NCI-H1436 treated with DMSO at 0.1 percent for 48 hours (cell line): Measurements from ENCODE around the gene CYB5RL.

ENCODE experiments used
- DNase-seq: peaks from one replicate; lab custom pipeline; 2025; lab: John Stamatoyannopoulos, UW

CYB5RL gene

DNA sequence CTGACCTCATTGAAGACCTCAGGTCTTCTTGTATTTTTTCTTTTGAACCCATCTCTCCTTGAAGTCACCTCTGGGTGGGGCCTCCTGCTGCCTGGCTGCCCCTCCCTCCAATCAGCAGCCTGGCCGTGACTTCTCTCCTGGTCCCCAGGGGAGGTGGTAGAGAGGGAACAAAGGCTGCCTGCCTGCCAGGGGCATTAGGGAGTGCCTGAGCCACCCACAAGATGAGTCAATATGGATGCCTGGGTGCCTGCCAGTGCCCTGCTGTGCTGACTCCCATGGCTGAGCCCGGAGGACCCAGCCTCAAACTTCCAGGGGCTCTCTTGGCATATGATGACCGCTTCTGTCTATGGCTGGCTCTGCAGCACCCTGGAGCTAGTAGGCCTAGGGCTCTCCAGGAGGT lies 41.8 kb downstream of the CYB5RL start:
- no peak for DNase-seq

DNA sequence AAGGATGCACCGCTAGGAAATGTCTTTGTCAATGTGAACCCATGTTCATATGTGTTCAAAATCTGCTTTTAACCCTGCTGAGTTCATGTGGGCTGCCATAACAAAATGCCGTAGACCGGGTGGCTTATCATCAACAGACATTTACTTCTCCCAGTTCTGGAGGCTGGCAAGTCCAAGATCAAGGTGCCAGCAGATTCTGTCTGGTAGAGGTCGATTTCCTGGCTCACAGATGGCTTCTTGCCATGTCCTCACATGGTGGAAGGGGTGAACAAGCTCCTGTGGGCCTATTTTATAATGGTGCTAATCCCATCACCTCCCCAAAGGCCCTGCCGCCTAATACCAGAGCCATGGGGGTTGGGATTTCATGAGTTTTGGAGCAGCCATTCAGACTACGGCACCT lies 42.4 kb downstream of the CYB5RL start:
- DNase-seq = no peak

DNA sequence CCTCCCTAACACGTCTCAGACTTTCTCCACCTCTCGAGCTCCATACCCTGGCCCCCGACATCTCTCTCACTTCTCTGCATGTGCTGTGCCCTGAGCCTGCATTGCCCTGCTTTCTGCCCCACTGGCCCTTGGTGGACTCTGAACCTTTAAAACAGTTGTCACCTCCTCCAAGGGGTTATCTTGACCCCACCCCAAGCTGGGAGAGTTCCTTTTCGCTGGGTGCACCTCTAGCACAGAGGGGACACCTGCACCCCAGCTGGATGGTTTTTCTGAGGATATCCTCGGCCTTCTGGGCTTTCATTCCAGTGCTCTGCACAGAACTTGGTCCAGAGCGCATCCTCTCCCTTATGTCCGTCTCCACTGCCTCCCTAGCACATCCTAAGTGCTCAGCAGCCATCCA lies 42.8 kb downstream of the CYB5RL start:
- no peak for DNase-seq

DNA sequence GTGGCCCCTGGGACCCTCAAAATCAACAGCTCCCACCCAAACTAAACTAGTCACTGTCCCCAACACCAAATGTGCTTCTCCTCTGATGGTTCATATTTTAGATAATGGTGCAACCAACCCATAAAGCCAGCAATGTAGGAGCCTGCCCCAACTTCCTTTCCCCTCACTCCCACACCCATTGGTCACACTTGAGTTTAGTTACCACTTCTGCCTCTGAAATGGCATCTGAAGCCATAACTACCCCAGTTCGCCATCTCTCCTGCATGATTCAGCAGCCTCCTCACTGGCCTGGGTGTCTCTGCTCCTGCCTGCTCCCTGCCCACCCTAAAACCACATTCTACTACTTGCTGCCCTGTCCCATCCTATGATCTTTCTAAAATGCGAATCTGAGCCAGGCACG lies 43.6 kb downstream of the CYB5RL start:
- no peak for DNase-seq

DNA sequence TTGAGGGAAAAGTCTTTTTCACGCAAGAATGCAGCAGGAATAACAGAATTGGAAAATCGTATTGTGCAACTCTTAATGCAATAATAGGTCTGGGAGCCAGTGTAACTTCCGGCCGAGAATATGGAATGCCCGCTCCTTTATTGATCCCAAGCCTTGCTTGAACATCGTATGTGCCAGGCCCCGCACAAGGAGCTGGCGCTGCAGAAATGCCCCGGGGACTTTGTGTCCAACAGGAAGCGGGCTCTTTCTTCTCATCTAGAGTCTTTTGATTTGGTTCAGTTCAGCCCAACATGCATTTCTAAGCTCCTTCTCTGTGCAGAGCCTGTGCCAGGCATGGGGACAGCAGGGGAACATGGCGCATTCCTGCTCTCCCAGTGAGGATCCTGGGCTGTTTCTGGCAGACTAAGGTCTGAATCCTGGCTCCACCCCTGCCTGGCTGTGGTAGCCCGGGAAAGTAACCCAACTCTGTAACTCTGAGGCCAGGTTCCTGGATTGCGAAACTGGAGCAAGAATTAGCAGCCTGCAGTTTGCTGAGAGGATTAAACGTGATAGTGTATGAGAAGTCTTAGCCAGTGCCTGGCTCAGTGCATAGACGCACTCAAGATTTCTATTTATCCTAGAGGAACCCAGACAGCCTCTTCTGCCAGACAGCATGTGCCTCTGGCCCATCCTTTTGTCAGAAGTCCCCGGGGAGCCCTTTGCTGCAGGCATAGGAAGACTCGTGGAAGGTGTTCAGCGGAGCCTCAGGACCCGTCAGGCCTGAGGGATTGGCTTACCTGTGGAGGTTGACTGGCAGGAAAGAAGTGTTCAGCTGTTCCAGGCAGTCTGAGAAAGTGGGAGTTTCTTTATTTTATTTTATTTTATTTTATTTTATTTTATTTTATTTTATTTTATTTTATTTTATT lies 46.0 kb downstream of the CYB5RL start:
- no peak for DNase-seq

DNA sequence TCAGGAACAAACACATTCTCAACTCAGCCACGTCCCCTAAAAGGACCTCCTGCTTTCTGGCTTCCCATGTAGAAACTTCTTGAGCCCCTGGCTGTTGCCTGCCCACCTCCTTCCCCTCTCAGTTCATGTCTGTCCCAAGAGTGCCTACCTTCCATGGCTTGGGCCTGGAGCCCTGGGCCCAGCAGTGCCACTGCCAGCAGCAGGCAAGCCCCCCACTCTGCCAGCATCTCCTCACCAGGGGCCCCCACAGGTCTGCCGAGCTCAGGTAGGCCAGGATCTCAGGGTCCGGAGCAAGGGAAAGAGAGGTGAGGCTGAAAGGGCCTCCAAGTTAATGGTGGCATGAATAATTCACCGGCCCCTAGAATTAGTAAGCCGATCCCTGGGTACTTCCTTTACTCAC lies 47.1 kb downstream of the CYB5RL start, which contains the start of gene CDCP2:
CDCP2 (minus strand) TSS at position 305 of the 400 bp plus-strand sequence; CDS start at position 227, 78 bp downstream.
- no peak for DNase-seq

DNA sequence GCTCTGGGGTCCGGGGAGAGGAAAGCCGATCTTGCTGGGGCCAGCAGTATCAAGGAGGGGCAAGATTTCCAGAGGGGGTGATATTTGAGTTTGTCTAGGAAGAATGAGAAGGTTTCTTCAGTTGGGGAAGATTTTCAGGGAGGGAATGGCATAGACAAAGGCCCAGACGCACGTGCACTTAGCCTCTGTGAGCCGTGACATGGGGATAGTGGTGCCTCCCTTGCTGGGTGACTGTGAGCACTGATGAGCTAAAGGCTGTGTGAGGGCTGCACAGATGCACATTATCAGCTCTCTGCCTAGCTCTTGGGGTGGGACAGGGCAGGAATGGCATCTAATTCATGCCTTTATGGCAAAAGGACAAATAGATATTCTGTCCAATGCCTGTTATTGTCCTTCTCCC lies 48.8 kb downstream of the CYB5RL start:
- DNase-seq = no peak
